ENCODE measurements around the gene TNKS1BP1.

- TF ChIP-seq CTCF (IDR thresholded peaks at IDR 0.05) (no peak), POLR2AphosphoS5 (IDR thresholded peaks at IDR 0.05) (no peak), EP300 (IDR thresholded peaks at IDR 0.05) (no peak), POLR2A (IDR thresholded peaks at IDR 0.05) (no peak)
Measured at GRCh38 chr11:57274904-57275498, 49.8 kb downstream of the TNKS1BP1 start.
